Measurements from ENCODE around the gene TSR1.

Gene TSR1

DNA sequence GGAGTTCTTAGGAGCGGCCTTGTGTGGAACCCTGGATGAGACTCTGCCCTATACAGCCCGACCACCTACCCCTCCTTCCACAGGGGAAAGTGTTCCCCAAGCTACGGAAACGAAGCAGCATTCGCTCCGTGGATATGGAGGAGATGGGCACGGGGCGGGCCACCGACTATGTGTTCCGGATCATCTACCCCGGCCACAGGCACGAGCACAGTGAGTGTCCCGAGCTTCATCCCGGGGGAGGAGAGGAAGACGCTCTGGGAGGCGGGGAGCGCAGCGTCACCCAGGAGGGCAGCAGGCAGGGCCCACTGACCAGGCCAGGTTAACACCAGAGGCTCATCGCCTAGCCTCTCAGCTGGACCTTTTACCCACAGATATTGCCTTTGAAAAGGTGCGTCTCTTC is 28.9 kb upstream of the TSR1 start:
- Histone ChIP-seq H3K4me2 (ENCODE audit: low read length) (no peak overlapping the region), H3K36me3 (ENCODE audit: control insufficient read depth, insufficient read depth, low read length) (no peaks in the 10 kb centered on the region), H2AFZ (no peak overlapping the region), H3K9ac (no peak overlapping the region), H3K4me1 (no peaks in the 10 kb centered on the region), H3K27me3 (ENCODE audit: control insufficient read depth, insufficient read depth, low read length) (no peaks in the 10 kb centered on the region), H3K79me2 (no peaks in the 10 kb centered on the region), H3K4me3 (ENCODE audit: low read depth, low read length) (no peak overlapping the region), H3K27ac (no peak overlapping the region), H3K9me3 (ENCODE audit: control insufficient read depth, low read length) (no peaks in the 10 kb centered on the region)
- TF ChIP-seq, protein P1, sequence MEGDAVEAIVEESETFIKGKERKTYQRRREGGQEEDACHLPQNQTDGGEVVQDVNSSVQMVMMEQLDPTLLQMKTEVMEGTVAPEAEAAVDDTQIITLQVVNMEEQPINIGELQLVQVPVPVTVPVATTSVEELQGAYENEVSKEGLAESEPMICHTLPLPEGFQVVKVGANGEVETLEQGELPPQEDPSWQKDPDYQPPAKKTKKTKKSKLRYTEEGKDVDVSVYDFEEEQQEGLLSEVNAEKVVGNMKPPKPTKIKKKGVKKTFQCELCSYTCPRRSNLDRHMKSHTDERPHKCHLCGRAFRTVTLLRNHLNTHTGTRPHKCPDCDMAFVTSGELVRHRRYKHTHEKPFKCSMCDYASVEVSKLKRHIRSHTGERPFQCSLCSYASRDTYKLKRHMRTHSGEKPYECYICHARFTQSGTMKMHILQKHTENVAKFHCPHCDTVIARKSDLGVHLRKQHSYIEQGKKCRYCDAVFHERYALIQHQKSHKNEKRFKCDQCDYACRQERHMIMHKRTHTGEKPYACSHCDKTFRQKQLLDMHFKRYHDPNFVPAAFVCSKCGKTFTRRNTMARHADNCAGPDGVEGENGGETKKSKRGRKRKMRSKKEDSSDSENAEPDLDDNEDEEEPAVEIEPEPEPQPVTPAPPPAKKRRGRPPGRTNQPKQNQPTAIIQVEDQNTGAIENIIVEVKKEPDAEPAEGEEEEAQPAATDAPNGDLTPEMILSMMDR (IDR thresholded peaks at IDR 0.05): no peak

DNA sequence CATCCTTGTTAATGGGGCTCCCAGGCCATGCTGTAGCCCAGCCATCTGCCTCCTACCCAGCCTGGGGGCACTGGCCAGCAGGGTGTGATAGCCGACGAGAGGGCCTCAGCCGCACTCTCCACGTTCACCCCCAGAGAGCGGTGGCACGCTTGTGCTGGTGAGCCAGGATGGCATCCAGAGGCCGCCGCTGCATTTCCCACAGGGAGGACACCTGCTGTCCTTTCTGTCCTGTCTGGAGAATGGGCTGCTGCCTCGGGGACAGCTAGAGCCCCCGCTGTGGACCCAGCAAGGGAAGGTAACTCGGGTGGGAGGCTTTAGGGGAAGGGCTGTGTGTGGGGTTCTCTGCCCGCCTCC is 28.5 kb upstream of the TSR1 start:
- Histone ChIP-seq H3K9ac (no peak overlapping the region), H3K4me2 (ENCODE audit: low read length) (no peak overlapping the region), H3K79me2 (no peaks in the 10 kb centered on the region), H2AFZ (no peak overlapping the region), H3K9me3 (ENCODE audit: control insufficient read depth, low read length) (no peaks in the 10 kb centered on the region), H3K27ac (no peak overlapping the region), H3K4me1 (no peaks in the 10 kb centered on the region), H3K27me3 (ENCODE audit: control insufficient read depth, insufficient read depth, low read length) (no peaks in the 10 kb centered on the region), H3K36me3 (ENCODE audit: control insufficient read depth, insufficient read depth, low read length) (no peaks in the 10 kb centered on the region), H3K4me3 (ENCODE audit: low read depth, low read length) (no peak overlapping the region)
- TF ChIP-seq, protein P1 (IDR thresholded peaks at IDR 0.05): no peak

DNA sequence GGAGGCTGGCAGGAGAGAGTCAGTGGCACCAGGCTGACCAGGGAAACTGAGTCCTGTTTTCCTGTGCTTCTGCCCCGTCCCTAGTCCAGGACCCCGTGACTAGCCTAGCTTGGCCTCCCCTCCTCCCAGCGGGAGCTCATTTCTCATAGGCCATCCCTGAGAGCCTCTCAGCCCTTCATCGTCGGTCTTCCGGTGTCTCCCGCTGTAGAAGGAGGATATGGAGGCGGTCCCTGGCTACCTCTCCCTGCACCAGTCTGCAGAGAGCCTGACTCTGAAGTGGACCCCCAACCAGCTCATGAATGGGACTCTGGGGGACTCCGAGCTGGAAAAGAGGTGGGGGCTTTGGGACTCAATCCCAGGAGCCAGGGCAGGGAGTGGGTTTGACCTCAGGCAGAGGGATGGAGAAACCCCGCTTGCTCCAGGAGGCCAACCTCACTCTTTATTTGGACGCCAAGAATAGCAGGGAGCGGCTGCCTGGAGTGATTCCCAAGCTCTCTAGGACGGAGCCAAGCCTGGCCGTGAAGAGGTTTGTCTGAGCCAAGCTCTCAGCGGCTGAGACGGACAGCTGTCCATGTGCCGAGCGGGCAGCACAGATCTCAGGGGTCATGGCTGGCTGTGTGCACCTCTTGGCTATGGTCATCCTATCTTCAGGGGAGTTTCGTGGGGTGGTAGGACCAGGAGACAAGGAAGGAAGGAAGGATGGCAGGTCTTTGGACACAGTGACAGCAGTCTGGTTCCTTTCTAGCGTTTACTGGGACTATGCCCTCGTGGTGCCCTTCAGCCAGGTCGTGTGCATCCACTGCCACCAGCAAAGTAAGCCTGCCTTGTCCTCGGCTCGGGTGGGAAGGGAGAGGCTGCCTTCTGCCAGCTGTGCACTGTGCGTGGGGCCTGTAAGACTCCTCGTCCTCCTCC is 27.9 kb upstream of the TSR1 start:
- H3K4me1 ChIP-seq: no peaks in the 10 kb centered on the region
- no peaks in the 10 kb centered on the region for H3K9me3 ChIP-seq (ENCODE audit: control insufficient read depth, low read length)
- H3K27me3 ChIP-seq (ENCODE audit: control insufficient read depth, insufficient read depth, low read length): no peaks in the 10 kb centered on the region
- H2AFZ ChIP-seq: no peak overlapping the region
- no peaks in the 10 kb centered on the region for H3K36me3 ChIP-seq (ENCODE audit: control insufficient read depth, insufficient read depth, low read length)
- H3K4me3 ChIP-seq (ENCODE audit: low read depth, low read length): no peak overlapping the region
- H3K27ac ChIP-seq: no peak overlapping the region
- H3K79me2 ChIP-seq: no peaks in the 10 kb centered on the region
- TF ChIP-seq, protein P1 (IDR thresholded peaks at IDR 0.05): no peak
- H3K4me2 ChIP-seq (ENCODE audit: low read length): no peak overlapping the region
- H3K9ac ChIP-seq: no peak overlapping the region

DNA sequence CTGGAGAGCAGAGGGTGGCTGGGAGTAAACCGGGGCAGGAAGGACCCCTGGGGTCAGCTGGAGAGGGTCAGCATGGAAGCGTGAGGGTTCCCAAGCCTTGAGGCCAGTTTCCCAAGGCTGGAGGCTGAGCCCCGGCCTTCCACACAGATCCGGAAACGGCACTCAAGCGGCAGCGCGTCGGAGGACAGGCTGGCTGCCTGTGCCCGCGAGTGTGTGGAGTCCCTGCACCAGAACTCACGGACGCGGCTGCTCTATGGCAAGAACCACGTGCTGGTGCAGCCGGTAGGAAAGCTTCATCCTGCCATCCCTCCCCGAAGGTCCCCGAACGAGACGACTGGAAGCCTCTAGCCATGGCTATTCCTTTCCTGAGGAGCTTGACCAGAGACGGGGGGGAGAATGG is 27.1 kb upstream of the TSR1 start:
- no peak overlapping the region for H3K4me3 ChIP-seq (ENCODE audit: low read depth, low read length)
- H2AFZ ChIP-seq: no peak overlapping the region
- no peak overlapping the region for H3K4me2 ChIP-seq (ENCODE audit: low read length)
- H3K9ac ChIP-seq: no peak overlapping the region
- TF ChIP-seq, protein P1 (IDR thresholded peaks at IDR 0.05): no peak
- no peaks in the 10 kb centered on the region for H3K27me3 ChIP-seq (ENCODE audit: control insufficient read depth, insufficient read depth, low read length)
- no peak overlapping the region for H3K27ac ChIP-seq
- no peaks in the 10 kb centered on the region for H3K36me3 ChIP-seq (ENCODE audit: control insufficient read depth, insufficient read depth, low read length)
- H3K79me2 ChIP-seq: peaks cover under 1% of the 10 kb centered on the region
- H3K9me3 ChIP-seq (ENCODE audit: control insufficient read depth, low read length): no peaks in the 10 kb centered on the region
- no peaks in the 10 kb centered on the region for H3K4me1 ChIP-seq

DNA sequence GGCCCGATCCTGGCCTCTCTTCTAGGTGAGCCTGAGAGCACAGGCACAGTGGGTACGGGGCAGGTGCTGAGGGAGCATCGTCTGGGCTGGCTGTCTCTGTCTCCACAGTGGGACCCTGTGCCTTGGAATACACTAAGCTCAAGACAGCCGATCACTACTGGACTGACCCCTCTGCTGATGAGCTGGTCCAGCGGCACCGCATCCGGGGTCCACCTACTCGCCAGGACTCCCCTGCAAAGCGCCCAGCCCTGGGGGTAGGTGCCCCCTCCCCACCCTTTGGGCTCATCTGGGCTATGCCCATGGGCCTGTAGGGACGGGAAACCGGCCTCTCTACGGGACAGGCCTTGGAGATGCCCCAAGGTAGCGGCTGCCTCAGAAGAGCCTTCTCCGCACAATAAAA is 26.6 kb upstream of the TSR1 start:
- no peaks in the 10 kb centered on the region for H3K27me3 ChIP-seq (ENCODE audit: control insufficient read depth, insufficient read depth, low read length)
- H3K4me3 ChIP-seq (ENCODE audit: low read depth, low read length): no peak overlapping the region
- H3K9ac ChIP-seq: no peak overlapping the region
- no peak overlapping the region for H3K4me2 ChIP-seq (ENCODE audit: low read length)
- TF ChIP-seq, protein P1 (IDR thresholded peaks at IDR 0.05): no peak
- H3K4me1 ChIP-seq: no peaks in the 10 kb centered on the region
- H3K79me2 ChIP-seq: peaks cover 5% of the 10 kb centered on the region
- no peak overlapping the region for H2AFZ ChIP-seq
- H3K36me3 ChIP-seq (ENCODE audit: control insufficient read depth, insufficient read depth, low read length): no peaks in the 10 kb centered on the region
- no peaks in the 10 kb centered on the region for H3K9me3 ChIP-seq (ENCODE audit: control insufficient read depth, low read length)
- H3K27ac ChIP-seq: no peak overlapping the region
